GM12891 (cell line): ENCODE measurements around the gene ZDBF2. TPM values are rescaled to one million over a fixed set of nuclear protein-coding genes. Genes with fewer than 3 reads are reported as not detected.
"Not testable (repeated sequence)": the region's sequence is repeated elsewhere in the genome, so short reads cannot be mapped to it uniquely, and the experiment has no call there.

Source experiments
- DNase-seq: peaks from one replicate; pipeline ENCODE4 v3.0.0; 2011; ENCODE audit warnings: low spot score; ENCODE audit not compliant: insufficient read length
- FAIRE-seq: peaks from 2 replicates; lab custom pipeline; 2011; peaks lifted over from hg19 to GRCh38; lab: Jason Lieb, UNC
- PAX5 ChIP-seq: IDR thresholded peaks from 2 replicates; pipeline ENCODE4 v1.6.1; 2011; ENCODE audit warnings: low read length, moderate library complexity, mild to moderate bottlenecking; ENCODE audit not compliant: insufficient read depth, severe bottlenecking
- POLR2A ChIP-seq: IDR thresholded peaks from 2 replicates; pipeline ENCODE4 v1.6.1; 2011; ENCODE audit warnings: low read depth, low read length, control low read depth
- POLR2AphosphoS5 ChIP-seq: IDR thresholded peaks from 2 replicates; pipeline ENCODE4 v1.6.1; 2011; ENCODE audit warnings: low read depth, low read length, control low read depth
- POU2F2 ChIP-seq: IDR thresholded peaks from 2 replicates; pipeline ENCODE4 v1.6.1; 2011; ENCODE audit warnings: low read depth, mild to moderate bottlenecking, control low read depth, low read length, moderate library complexity
- SPI1 ChIP-seq: IDR thresholded peaks from 2 replicates; pipeline ENCODE4 v1.6.1; 2011; ENCODE audit warnings: low read depth, low read length, control low read depth
- TAF1 ChIP-seq: IDR thresholded peaks from 2 replicates; pipeline ENCODE4 v1.6.1; 2011; ENCODE audit warnings: low read depth, low read length, control low read depth
- polyA plus RNA-seq: library from polyadenylated mRNA; unstranded; fragments of >200 nt; gene quantifications from one replicate; pipeline ENCODE4 v1.2.1, GENCODE V29; 2012; ENCODE audit warnings: low read depth, missing spikeins, inconsistent platforms; ENCODE audit not compliant: missing spikeins

The ZDBF2 gene
- polyA plus RNA-seq = 4.7 TPM

DNA sequence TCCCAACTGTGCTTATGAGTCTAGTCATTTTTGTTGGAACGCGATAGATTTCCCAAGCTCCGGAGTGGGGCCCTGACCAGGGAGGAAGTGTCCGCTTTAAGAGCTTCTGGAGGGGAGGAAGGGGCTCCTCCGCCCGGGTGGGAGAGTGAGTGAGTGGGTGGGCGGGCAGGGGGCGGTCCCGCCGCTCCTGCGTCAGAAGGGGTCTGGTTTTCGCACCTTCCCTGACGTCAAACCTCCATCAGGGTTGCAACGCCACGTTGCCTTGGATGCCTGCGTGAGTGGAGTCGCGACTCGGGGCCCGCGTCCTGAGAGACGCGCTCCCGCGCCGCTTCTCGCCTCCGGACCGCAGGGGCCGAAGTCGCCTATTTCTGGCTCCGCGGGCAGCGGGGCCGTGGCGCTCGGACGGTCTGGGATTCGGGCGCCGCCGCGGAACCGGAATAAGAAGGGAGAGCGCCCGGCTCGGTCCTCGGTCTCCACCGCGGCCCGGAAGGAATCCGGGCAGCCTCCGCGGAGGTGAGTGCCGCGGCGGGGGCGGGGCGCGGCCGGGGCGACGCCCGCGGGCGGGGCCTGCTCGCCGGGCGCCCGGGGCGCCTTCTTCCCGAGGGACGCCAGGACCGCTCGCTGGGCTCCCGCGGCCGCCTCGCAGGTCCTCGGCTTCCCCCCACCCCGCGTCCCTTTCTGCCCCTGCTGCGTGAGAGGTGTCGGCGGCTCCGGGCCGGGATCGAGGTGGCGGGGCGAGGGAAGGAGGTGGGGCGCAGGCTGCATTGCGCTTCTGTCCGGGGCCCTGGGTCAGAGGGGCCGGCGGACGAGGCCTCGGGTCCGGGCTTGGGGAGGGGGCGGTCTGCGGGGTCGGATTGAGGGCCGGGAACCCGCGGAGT is at the start of gene ZDBF2:
Gene ZDBF2, plus strand, starts transcription at position 230 of the 878 bp plus-strand sequence. CDS start 7,187 bp downstream, outside the sequence.
- DNase-seq (peak; percentile 56), FAIRE-seq (peak; percentile 62)
- peak; percentile 23; the same call in 1 of the 2 replicates for TF ChIP-seq SPI1
- TF ChIP-seq POLR2A = no peak; the same call in 1 of the 2 replicates

DNA sequence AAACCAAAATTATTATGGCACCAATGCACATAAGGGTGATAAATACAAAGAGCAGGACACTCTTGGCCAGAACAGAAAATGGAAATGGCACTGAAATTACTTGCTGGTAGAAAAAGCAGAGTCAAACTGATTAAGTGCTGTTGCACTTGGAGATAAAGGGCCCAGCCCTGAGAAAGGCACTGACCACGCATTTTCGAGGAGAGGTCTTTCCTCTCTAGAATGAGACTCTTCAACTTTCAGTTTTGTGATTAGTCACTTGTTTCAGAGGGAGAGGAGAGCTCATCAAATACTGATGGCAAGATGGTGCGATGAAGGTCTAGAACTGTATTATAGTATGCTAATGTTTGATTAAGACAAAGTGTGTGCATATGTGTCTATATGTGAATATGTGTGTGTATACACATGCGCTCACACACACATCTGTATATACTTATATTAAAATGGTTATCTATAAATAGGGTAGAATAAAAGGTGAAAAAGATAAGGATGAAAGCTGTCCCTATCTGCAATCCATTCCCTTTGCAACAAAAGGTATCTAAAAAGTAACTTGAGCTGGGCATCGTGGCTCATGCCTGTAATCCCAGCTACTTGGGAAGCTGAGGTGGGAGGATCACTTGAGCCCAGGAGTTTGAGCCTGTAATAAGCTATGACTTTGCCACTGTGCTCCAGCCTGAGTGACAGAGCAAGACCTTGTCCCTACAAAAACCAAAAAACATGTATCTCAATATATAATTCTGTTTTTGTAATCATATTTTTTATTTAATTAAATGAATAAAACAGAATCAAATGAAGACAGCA is 48.8 kb upstream of the ZDBF2 start:
- peak; percentile 40 for FAIRE-seq
- TF ChIP-seq POLR2A = no peak
- TF ChIP-seq TAF1 = no peak
- TF ChIP-seq POU2F2 = no peak
- no peak for TF ChIP-seq POLR2AphosphoS5
- TF ChIP-seq PAX5 = no peak
- no peak for TF ChIP-seq SPI1
- peak; percentile 22 for DNase-seq

DNA sequence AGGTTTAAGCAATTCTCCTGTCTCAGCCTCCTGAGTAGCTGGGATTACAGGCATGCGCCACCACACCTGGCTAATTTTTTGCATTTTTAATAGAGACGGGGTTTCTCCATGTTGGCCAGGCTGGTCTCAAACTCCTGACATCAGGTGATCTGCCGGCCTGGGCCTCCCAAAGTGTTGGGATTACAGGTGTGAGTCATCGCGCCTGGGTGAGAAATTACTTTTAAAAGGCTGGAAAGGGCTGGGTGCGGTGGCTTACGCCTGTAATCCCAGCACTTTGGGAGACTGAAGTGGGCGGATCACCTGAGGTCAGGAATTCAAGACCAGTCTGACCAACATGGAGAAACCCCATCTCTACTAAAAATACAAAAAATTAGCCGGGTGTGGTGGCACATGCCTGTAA is 45.8 kb upstream of the ZDBF2 start:
- not testable (repeated sequence) for FAIRE-seq

DNA sequence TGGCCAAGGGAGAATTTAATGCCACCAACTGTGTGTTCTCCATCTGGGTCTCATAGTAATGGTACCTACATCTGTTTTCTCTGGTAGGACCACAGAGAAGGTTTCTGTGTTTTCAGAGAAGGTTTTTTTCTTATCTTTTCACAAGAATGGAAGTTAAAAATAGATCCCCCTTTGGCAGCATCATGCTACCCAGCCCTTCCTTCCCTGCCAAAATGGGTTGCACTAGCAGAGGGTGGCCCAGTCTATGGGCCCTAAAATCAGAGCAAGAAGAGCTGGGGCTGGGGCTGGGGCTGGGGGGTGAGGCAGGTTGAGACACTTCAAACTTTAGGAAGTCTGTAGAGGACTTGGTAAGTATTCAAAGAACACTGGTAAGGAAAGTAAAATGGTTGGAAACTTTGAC is 44.8 kb upstream of the ZDBF2 start:
- no peak for DNase-seq
- no peak for TF ChIP-seq PAX5
- no peak for TF ChIP-seq POU2F2
- TF ChIP-seq TAF1 = no peak
- FAIRE-seq = no peak

More for the DNA sequence above, 45.8 kb upstream of the ZDBF2 start:
- not testable (repeated sequence) for DNase-seq

DNA sequence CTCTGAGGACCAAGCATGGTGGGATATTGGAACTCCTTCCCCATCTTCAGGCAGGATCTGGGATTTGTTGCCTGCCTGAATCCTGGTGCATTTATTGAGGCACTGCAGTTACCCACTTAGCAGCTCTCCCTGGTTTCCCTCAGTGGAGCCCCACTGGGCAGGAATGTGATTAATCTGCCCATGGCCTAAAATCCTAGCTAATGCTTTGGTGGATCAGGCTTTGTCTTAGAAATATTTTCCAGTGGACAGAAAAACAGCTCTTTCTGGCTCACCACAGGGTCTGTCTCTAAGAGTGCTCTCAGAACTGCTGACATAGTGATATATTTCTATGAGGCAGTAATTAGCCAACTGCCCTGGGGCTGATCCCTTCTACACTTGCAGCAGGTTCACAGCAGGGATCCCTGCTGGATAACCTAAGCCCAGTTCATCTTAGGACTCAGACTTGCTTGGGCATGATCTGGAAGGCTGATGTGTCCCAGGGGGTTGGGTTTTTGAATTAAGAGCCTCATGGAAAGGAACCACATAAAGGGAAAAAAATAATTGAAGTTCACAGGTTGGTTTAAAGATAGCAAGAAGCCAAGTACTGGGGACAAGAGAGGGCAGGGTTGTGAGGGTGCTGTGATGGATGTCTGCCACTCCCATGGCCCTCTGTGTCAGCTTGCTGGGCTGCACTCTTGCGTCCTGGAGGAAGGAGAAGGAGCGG is 44.3 kb upstream of the ZDBF2 start:
- no peak for FAIRE-seq
- TF ChIP-seq SPI1 (no peak), POU2F2 (no peak), PAX5 (no peak), POLR2AphosphoS5 (no peak), POLR2A (no peak), TAF1 (no peak)

DNA sequence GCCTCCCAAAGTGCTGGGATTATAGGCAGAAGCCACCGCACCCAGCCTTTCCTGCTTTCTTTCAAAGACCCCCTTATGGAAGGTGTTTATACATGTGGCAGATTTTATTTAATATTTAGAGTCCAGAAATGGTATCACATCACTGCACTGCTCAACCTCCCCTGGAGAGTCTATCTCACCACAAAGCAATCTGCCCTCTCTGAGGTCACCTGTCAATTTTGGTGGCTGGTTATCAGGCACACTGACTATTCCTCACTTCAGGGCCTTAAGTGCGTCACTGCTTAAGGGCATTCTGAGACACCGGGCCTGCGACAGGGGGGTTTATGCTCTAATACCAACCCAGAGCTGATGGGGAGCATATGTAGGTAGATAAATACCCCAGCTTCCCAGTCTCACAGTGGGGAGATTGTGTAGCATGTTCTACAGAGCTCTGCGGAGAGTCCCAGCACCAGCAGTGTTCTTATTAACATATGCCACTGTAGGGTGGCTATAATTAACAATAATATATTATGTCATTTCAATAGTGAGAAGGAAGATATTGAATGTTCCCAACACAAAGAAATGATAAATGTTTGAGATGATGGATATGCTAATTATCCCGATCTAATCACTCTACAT is 42.7 kb upstream of the ZDBF2 start:
- DNase-seq (no peak), FAIRE-seq (no peak)
- no peak for TF ChIP-seq PAX5
- no peak for TF ChIP-seq POU2F2
- TF ChIP-seq TAF1 = no peak
- TF ChIP-seq POLR2A = no peak
- no peak for TF ChIP-seq POLR2AphosphoS5
- TF ChIP-seq SPI1 = no peak

More for the DNA sequence above, 44.3 kb upstream of the ZDBF2 start:
- no peak for DNase-seq

DNA sequence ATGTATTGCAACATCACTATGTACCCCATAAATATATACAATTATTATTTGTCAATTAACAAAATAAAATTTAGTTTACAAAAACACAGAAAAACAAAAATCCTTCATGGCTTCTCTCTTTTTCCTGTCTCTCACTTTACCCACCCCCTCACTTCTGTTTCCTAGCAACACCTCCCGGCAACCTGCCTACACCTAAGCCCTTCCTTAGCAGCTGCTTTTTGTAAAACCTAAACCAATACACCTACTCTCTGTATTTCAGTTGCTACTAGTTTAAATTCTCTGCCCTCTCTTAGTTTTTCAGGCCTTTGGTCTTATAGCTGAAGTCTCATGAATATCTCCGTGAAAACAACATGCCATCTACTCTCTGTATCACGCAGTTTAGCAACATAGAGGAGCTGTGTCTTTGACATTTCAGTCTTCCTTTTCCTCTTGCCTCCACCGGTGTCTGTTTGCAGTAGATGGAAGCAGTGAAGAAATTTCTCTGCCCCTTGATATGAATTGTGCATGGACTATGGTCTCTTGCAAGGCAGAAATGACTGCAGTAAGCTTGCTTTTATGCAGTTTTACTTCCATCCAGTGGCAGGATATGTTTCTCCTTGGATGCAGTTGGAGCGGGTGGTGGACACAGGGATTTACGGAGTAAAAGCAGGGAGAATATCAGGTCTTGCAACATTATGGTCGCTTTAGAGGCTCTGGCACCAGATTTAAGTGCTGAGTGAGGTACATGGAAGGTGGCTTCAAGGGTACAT is 42.0 kb upstream of the ZDBF2 start:
- TF ChIP-seq TAF1 (no peak), POU2F2 (no peak), SPI1 (no peak), PAX5 (no peak), POLR2A (no peak), POLR2AphosphoS5 (no peak)
- FAIRE-seq (no peak), DNase-seq (no peak)

DNA sequence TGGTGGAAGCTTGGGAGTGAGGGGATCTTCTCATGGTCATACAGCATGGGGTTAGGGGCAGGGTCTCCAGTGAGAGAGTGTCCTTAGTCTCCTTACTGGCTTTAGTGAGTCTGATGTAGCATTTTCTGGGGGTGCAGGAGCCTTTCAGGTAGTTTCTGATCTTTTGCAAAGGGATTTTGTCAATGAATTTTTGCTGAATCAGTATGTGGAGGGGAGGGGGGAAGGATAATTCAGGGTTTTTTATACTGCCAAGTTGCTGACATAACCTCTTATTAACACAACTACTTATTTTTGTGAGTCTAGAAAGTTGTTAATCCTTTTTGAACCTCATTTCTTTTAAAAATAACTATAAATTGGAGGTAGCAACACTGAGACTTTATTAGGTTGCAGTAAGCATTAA is 35.3 kb upstream of the ZDBF2 start:
- TF ChIP-seq POLR2A (no peak), PAX5 (no peak), POLR2AphosphoS5 (no peak), SPI1 (no peak), POU2F2 (no peak), TAF1 (no peak)
- no peak for DNase-seq
- FAIRE-seq = no peak

DNA sequence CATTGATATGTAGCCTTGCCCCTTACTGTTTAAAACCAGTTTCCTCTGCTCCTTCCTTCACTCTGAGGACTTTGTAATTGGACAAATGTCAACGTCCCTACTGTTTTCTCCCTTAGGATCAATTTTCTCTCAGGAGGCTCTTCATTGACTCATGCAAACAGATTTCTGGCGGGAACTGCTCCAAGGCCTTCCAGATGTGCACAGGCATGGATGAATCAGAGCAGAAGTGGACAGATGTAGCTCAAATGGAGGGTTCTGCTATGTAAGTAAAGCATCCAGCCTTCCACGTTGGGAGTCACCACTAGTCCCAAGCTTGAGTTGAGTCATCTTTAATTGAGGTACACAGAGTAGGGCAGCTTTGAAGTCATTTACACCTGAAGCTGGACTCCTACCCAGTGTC is 34.1 kb upstream of the ZDBF2 start:
- no peak for FAIRE-seq
- TF ChIP-seq PAX5 (no peak), POU2F2 (no peak), POLR2A (no peak), TAF1 (no peak), SPI1 (no peak), POLR2AphosphoS5 (no peak)
- DNase-seq = no peak
